Transverse colon (tissue), 4 donors: Measurements from ENCODE around the gene FDX1. TPM values are rescaled to one million over a fixed set of nuclear protein-coding genes. Genes with fewer than 3 reads are reported as not detected.

Experiments used
- DNase-seq: peaks from one replicate; pipeline ENCODE4 v3.0.0-alpha.2; 2019
- H3K27ac ChIP-seq, 4 donors: fragments of 200-600 bp; sonication (generic); 2 replicates each; pipeline ENCODE4 v1.5.1; 2016 to 2018; ENCODE audit warnings: inconsistent platforms in 4 of 4
- H3K27me3 ChIP-seq: fragments of 200-600 bp; sonication (generic); 2 replicates; pipeline ENCODE4 v1.5.1; 2017; ENCODE audit warnings: inconsistent platforms
- H3K36me3 ChIP-seq, 4 donors: fragments of 200-600 bp; sonication (generic); 2 replicates each; pipeline ENCODE4 v1.5.1; 2017 to 2019; ENCODE audit warnings: inconsistent platforms in 4 of 4
- H3K4me1 ChIP-seq, 4 donors: fragments of 200-600 bp; sonication (generic); 2 replicates each; pipeline ENCODE4 v1.5.1; 2017 to 2020; ENCODE audit warnings: inconsistent platforms in 4 of 4
- H3K4me3 ChIP-seq, 4 donors: fragments of 200-600 bp; sonication (generic); 1 replicate in 1 of 4; 2 replicates in 3 of 4; pipeline versions ENCODE4 v1.5.1 to v1.6.1; 2017 to 2019; ENCODE audit warnings: inconsistent platforms in 4 of 4
- H3K9me3 ChIP-seq, 2 donors: fragments of 200-600 bp; sonication (generic); 2 replicates each; pipeline ENCODE4 v1.5.1; 2017 to 2019; ENCODE audit warnings: inconsistent platforms in 2 of 2
- CTCF ChIP-seq, 5 experiments: fragments of 200-600 bp in 3 of 5; fragments of 450-650 bp in 2 of 5; sonication (generic) in 3 of 5; IDR thresholded peaks; 1 replicate in 2 of 5; 2 replicates in 3 of 5; pipeline ENCODE4 v1.5.1; 2016 to 2017; ENCODE audit warnings: antibody characterized with exemption in 5 of 5, inconsistent platforms in 3 of 5, mild to moderate bottlenecking in 2 of 5, moderate library complexity in 1 of 5
- EP300 ChIP-seq: sonication (generic); formaldehyde crosslinking; IDR thresholded peaks from one replicate; pipeline ENCODE4 v1.6.1; 2017; ENCODE audit warnings: antibody characterized with exemption, low read depth
- POLR2A ChIP-seq: fragments of 450-650 bp; IDR thresholded peaks from one replicate; pipeline ENCODE4 v1.6.1; 2016; ENCODE audit warnings: antibody characterized with exemption, mild to moderate bottlenecking, moderate library complexity
- POLR2AphosphoS5 ChIP-seq, 3 donors: sonication (generic); formaldehyde crosslinking; IDR thresholded peaks; one replicate each; pipeline ENCODE4 v1.6.1; 2016; ENCODE audit warnings: antibody characterized with exemption in 3 of 3
- WGBS, 2 donors: methylation state at CpG; one replicate each; pipeline ENCODE4 v1.1.5; 2018; ENCODE audit warnings: low coverage in 1 of 2; 5-methylcytosine and 5-hydroxymethylcytosine counted together
- in situ Hi-C, 4 donors: fragments of 200-750 bp; cut with MboI; loops; one replicate each; pipeline versions ENCODE4 v1.15.0 to v1.15.1; 2017; ENCODE audit warnings: low sequenced_read_pairs in 3 of 4, low pct_ligation_motif_present in 1 of 4, low pct_unique_long_range_greater_than_20kb in 1 of 4
- intact Hi-C: fragments of 100-400 bp; cut with DNase I; formaldehyde crosslinking; loops from one replicate; pipeline ENCODE4 v1.15.1; 2023; ENCODE audit warnings: low total_unique reads
- total RNA-seq, 4 donors: library from RNA; depleted of rRNA; stranded (reverse); fragments of >200 nt; gene quantifications; one replicate each; pipeline ENCODE4 v1.1.0, GENCODE V29; 2016

FDX1 gene
- total RNA-seq, 4 donors from 2014 or later, result 25.4 to 28.9 (median 26.8) TPM

DNA sequence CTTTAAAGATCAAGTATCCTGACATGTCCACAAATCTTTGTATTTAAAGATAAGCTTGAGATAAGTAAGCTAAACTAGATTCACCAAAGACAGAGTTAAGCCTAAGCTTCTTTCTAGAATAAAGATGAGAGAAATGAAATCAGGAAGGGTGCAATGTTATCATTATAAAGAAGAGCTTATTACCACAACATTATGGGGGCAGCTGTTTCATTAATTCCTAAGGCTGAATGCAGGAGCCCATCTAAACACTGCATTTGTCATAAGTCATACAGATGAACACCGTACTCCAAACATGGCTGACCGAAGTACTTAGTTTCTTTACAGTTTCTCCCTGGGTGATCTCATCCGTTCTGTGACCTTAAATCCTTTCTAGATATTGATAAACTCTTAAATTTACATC is 16.3 kb downstream of the FDX1 start:
- no peak for DNase-seq
- TF ChIP-seq CTCF (IDR thresholded peaks at IDR 0.05) (no peak), POLR2AphosphoS5 (IDR thresholded peaks at IDR 0.05) (no peak), EP300 (no peak), POLR2A (no peak)
- H3K27ac ChIP-seq, result no peak overlapping the region
- H3K36me3 ChIP-seq, result no peaks in the 10 kb centered on the region
- H3K4me1 ChIP-seq, result no peaks in the 10 kb centered on the region
- WGBS, 2 donors, result 84 to 93% methylated on average over 3 of the region's 3 CpGs
- no peak overlapping the region for H3K4me3 ChIP-seq
- in situ Hi-C loops (loop anchor here in 1 of 4 donors (25.0 kb wide), 1 partner anchor 791 kb away; the partner anchor contains the start of gene POU2AF2), intact Hi-C loops (no loop called here)
- H3K9me3 ChIP-seq, result no peaks in the 10 kb centered on the region
- H3K27me3 ChIP-seq, result no peaks in the 10 kb centered on the region

GRCh38 chr11:110446594-110446993 is 16.8 kb downstream of the FDX1 start:
- H3K9me3 ChIP-seq, result no peaks in the 10 kb centered on the region
- intact Hi-C loops (no loop called here), in situ Hi-C loops (loop anchor here in 1 of 4 donors (25.0 kb wide), 1 partner anchor 791 kb away; the partner anchor contains the start of gene POU2AF2)
- no peaks in the 10 kb centered on the region for H3K4me1 ChIP-seq
- no peaks in the 10 kb centered on the region for H3K27me3 ChIP-seq
- H3K27ac ChIP-seq, result no peak overlapping the region
- H3K4me3 ChIP-seq, result no peak overlapping the region
- 95 to 97% methylated on average over 3 to 10 of the region's 10 CpGs for WGBS, 2 donors
- DNase-seq, result no peak
- no peak for TF ChIP-seq CTCF (IDR thresholded peaks at IDR 0.05)
- TF ChIP-seq POLR2AphosphoS5 (IDR thresholded peaks at IDR 0.05), result no peak
- no peak for TF ChIP-seq POLR2A
- no peak for TF ChIP-seq EP300
- no peaks in the 10 kb centered on the region for H3K36me3 ChIP-seq

GRCh38 chr11:110447343-110447742 is 17.6 kb downstream of the FDX1 start:
- TF ChIP-seq POLR2A, result no peak
- 96 to 100% methylated on average over 3 to 4 of the region's 4 CpGs for WGBS, 2 donors
- no peaks in the 10 kb centered on the region for H3K27me3 ChIP-seq
- in situ Hi-C loops (loop anchor here in 1 of 4 donors (25.0 kb wide), 1 partner anchor 790 kb away; the partner anchor contains the start of gene POU2AF2), intact Hi-C loops (no loop called here)
- no peak for DNase-seq
- H3K36me3 ChIP-seq, result no peaks in the 10 kb centered on the region
- no peak overlapping the region for H3K27ac ChIP-seq
- H3K4me3 ChIP-seq, result no peak overlapping the region
- H3K4me1 ChIP-seq, result no peaks in the 10 kb centered on the region
- no peaks in the 10 kb centered on the region for H3K9me3 ChIP-seq

DNA sequence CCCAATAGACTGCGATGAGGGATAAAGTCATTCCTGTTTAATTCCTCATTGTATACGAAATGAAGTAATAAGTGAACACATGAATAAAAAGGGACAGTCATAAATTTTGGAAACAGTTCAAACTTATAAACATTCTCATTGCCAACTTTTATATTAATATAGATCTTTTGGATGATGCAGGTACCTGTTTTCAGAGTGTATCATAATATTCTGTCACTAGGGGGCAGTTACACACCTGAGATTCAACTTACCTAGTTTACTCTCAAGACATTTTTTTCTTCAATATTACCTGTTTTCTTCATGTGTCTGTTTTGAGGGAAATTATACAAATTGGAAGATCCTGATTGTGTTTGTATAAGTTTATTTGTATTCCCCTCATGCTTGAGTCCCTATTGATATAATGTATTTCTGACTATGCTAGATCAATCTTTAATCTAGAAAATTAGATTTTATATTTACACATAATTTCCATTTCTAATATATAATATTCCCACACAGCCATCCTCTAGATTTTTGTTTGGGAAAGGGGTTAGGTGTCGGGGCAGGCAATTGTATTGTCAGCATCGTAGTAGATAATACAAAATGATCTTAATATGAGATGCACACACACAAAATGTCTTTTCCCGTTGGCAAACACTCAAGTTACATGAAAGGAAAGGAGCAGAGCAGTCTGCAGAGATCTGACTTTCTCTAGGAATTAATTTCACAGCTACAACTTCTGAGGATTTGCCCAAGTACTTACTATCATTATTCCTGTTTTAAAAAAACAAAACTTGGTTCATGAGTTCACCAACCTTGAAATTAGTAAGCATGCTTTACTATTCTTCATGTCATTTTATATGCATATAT is 18.4 kb downstream of the FDX1 start:
- intact Hi-C loops (no loop called here), in situ Hi-C loops (loop anchor here in 1 of 4 donors (25.0 kb wide), 1 partner anchor 789 kb away; the partner anchor contains the start of gene POU2AF2)
- WGBS, 2 donors, result 62 to 72% methylated on average over 5 of the region's 5 CpGs
- no peak for TF ChIP-seq POLR2A
- TF ChIP-seq CTCF (IDR thresholded peaks at IDR 0.05), result peak; percentile 36 to 47 (median 43)
- TF ChIP-seq POLR2AphosphoS5 (IDR thresholded peaks at IDR 0.05), result no peak
- TF ChIP-seq EP300, result no peak
- no peak overlapping the region for H3K4me3 ChIP-seq
- no peaks in the 10 kb centered on the region for H3K27me3 ChIP-seq
- H3K4me1 ChIP-seq, result no peaks in the 10 kb centered on the region
- no peaks in the 10 kb centered on the region for H3K36me3 ChIP-seq
- no peak overlapping the region for H3K27ac ChIP-seq
- no peak for DNase-seq
- H3K9me3 ChIP-seq, result no peaks in the 10 kb centered on the region
